ENCODE results near the gene CD81.

- TF ChIP-seq POLR2AphosphoS5 (IDR thresholded peaks at IDR 0.05), result no peak
- TF ChIP-seq CTCF (IDR thresholded peaks at IDR 0.05), result no peak
- no peak for TF ChIP-seq POLR2A (IDR thresholded peaks at IDR 0.05)
Measured at GRCh38 chr11:2360081-2360642, 16.9 kb upstream of the CD81 start.

All from suprapubic skin (tissue), 4 donors.